WTC11 (cell line): Measurements from ENCODE around the gene MTA3.

ENCODE experiments used
- ATF1 ChIP-seq: sonication (generic); formaldehyde crosslinking; IDR thresholded peaks from 2 replicates; pipeline ENCODE4 v1.8.1; 2023; ENCODE audit warnings: mild to moderate bottlenecking, moderate library complexity, missing genetic modification reagents
- ETV6 ChIP-seq: sonication (generic); formaldehyde crosslinking; IDR thresholded peaks from 2 replicates; pipeline ENCODE4 v1.8.1; 2022; ENCODE audit warnings: mild to moderate bottlenecking, missing genetic modification reagents
- HMGA2 ChIP-seq: fragments of 250-450 bp; sonication (Bioruptor Pico); IDR thresholded peaks from 2 replicates; pipeline ENCODE4 v1.4.0; 2021; ENCODE audit warnings: mild to moderate bottlenecking, moderate library complexity
- KAT7 ChIP-seq: sonication (generic); formaldehyde crosslinking; IDR thresholded peaks from 2 replicates; pipeline ENCODE4 v1.8.1; 2023; ENCODE audit warnings: missing genetic modification reagents, mild to moderate bottlenecking, borderline replicate concordance
- TP53 ChIP-seq: sonication (generic); formaldehyde crosslinking; IDR thresholded peaks from 2 replicates; pipeline ENCODE4 v1.8.1; 2023; ENCODE audit warnings: mild to moderate bottlenecking, missing genetic modification reagents
- ZNF232 ChIP-seq: sonication (generic); formaldehyde crosslinking; IDR thresholded peaks from 2 replicates; pipeline ENCODE4 v1.8.0; 2022; ENCODE audit warnings: mild to moderate bottlenecking, missing genetic modification reagents
- TF ChIP-seq, protein P1 (sequence below): sonication (generic); formaldehyde crosslinking; IDR thresholded peaks from 2 replicates; pipeline ENCODE4 v1.8.0; 2022; ENCODE audit warnings: mild to moderate bottlenecking, missing genetic modification reagents
- TF ChIP-seq, protein P2 (sequence below): fragments of 200-600 bp; IDR thresholded peaks from 2 replicates; pipeline ENCODE4 v1.8.0; 2022; ENCODE audit warnings: antibody characterized with exemption
- TF ChIP-seq, protein P3 (sequence below): sonication (generic); formaldehyde crosslinking; IDR thresholded peaks from 2 replicates; pipeline ENCODE4 v1.8.0; 2023; ENCODE audit warnings: missing genetic modification reagents
- TF ChIP-seq, protein P4 (sequence below): sonication (generic); formaldehyde crosslinking; IDR thresholded peaks from 2 replicates; pipeline ENCODE4 v1.8.1; 2022; ENCODE audit warnings: missing genetic modification reagents, borderline replicate concordance
- TF ChIP-seq, protein P5 (sequence below): sonication (generic); formaldehyde crosslinking; IDR thresholded peaks from 2 replicates; pipeline ENCODE4 v1.8.0; 2022; ENCODE audit warnings: mild to moderate bottlenecking, missing genetic modification reagents
- TF ChIP-seq, protein P6 (sequence below): sonication (generic); formaldehyde crosslinking; IDR thresholded peaks from 2 replicates; pipeline ENCODE4 v1.8.1; 2023; ENCODE audit warnings: mild to moderate bottlenecking, missing genetic modification reagents, moderate library complexity
- TF ChIP-seq, protein P7 (sequence below): sonication (generic); formaldehyde crosslinking; IDR thresholded peaks from 2 replicates; pipeline ENCODE4 v1.8.1; 2023; ENCODE audit warnings: mild to moderate bottlenecking, missing genetic modification reagents

DNA sequence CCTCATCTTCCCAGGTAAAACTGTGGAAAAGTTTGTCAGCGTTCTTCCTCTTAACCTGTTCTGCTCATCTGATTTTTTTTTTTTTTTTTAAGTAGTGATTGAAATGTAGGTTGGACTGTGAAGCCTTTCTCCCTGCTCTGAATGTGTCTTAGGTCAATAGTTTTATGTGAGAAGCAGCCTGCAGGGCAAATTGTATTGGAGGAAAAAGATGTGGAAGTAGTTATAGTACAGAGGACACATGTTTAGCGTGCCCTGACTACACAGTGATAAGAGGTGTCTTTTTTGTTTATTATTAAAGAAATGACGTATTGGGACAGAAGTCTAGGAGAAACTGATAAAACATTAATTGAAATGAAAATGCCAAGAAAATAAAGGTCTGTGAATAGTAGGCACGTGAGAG lies 1.5 kb downstream of the MTA3 start:
- TF ChIP-seq ZNF232 (CRISPR knock-in tag) (no peak), KAT7 (no peak), HMGA2 (CRISPR knock-in tag) (no peak), ETV6 (CRISPR knock-in tag) (no peak), ATF1 (CRISPR knock-in tag) (no peak), TP53 (no peak)
- TF ChIP-seq, protein P1, sequence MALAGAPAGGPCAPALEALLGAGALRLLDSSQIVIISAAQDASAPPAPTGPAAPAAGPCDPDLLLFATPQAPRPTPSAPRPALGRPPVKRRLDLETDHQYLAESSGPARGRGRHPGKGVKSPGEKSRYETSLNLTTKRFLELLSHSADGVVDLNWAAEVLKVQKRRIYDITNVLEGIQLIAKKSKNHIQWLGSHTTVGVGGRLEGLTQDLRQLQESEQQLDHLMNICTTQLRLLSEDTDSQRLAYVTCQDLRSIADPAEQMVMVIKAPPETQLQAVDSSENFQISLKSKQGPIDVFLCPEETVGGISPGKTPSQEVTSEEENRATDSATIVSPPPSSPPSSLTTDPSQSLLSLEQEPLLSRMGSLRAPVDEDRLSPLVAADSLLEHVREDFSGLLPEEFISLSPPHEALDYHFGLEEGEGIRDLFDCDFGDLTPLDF (CRISPR knock-in tag), result no peak
- TF ChIP-seq, protein P2, sequence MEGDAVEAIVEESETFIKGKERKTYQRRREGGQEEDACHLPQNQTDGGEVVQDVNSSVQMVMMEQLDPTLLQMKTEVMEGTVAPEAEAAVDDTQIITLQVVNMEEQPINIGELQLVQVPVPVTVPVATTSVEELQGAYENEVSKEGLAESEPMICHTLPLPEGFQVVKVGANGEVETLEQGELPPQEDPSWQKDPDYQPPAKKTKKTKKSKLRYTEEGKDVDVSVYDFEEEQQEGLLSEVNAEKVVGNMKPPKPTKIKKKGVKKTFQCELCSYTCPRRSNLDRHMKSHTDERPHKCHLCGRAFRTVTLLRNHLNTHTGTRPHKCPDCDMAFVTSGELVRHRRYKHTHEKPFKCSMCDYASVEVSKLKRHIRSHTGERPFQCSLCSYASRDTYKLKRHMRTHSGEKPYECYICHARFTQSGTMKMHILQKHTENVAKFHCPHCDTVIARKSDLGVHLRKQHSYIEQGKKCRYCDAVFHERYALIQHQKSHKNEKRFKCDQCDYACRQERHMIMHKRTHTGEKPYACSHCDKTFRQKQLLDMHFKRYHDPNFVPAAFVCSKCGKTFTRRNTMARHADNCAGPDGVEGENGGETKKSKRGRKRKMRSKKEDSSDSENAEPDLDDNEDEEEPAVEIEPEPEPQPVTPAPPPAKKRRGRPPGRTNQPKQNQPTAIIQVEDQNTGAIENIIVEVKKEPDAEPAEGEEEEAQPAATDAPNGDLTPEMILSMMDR, result no peak
- TF ChIP-seq, protein P3, sequence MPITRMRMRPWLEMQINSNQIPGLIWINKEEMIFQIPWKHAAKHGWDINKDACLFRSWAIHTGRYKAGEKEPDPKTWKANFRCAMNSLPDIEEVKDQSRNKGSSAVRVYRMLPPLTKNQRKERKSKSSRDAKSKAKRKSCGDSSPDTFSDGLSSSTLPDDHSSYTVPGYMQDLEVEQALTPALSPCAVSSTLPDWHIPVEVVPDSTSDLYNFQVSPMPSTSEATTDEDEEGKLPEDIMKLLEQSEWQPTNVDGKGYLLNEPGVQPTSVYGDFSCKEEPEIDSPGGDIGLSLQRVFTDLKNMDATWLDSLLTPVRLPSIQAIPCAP (CRISPR knock-in tag), result no peak
- TF ChIP-seq, protein P4, sequence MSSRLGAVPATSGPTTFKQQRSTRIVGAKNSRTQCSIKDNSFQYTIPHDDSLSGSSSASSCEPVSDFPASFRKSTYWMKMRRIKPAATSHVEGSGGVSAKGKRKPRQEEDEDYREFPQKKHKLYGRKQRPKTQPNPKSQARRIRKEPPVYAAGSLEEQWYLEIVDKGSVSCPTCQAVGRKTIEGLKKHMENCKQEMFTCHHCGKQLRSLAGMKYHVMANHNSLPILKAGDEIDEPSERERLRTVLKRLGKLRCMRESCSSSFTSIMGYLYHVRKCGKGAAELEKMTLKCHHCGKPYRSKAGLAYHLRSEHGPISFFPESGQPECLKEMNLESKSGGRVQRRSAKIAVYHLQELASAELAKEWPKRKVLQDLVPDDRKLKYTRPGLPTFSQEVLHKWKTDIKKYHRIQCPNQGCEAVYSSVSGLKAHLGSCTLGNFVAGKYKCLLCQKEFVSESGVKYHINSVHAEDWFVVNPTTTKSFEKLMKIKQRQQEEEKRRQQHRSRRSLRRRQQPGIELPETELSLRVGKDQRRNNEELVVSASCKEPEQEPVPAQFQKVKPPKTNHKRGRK (CRISPR knock-in tag), result no peak
- TF ChIP-seq, protein P5, sequence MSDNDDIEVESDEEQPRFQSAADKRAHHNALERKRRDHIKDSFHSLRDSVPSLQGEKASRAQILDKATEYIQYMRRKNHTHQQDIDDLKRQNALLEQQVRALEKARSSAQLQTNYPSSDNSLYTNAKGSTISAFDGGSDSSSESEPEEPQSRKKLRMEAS (CRISPR knock-in tag), result no peak
- TF ChIP-seq, protein P6, sequence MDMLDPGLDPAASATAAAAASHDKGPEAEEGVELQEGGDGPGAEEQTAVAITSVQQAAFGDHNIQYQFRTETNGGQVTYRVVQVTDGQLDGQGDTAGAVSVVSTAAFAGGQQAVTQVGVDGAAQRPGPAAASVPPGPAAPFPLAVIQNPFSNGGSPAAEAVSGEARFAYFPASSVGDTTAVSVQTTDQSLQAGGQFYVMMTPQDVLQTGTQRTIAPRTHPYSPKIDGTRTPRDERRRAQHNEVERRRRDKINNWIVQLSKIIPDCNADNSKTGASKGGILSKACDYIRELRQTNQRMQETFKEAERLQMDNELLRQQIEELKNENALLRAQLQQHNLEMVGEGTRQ, result no peak
- TF ChIP-seq, protein P7, sequence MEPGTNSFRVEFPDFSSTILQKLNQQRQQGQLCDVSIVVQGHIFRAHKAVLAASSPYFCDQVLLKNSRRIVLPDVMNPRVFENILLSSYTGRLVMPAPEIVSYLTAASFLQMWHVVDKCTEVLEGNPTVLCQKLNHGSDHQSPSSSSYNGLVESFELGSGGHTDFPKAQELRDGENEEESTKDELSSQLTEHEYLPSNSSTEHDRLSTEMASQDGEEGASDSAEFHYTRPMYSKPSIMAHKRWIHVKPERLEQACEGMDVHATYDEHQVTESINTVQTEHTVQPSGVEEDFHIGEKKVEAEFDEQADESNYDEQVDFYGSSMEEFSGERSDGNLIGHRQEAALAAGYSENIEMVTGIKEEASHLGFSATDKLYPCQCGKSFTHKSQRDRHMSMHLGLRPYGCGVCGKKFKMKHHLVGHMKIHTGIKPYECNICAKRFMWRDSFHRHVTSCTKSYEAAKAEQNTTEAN (CRISPR knock-in tag), result no peak
